DMS53 treated with DMSO at 0.1 percent for 48 hours (cell line): ENCODE measurements around the gene NDUFS2.
A peak's percentile ranks its signal among the peaks of the same experiment; 100 is the strongest.

Experiments used
- DNase-seq: peaks from one replicate; lab custom pipeline; 2025; ENCODE audit not compliant: unreplicated experiment; lab: John Stamatoyannopoulos, UW

The NDUFS2 gene

GRCh38 chr1:161172349-161172748, 29.8 kb upstream of the NDUFS2 start:
- DNase-seq = no peak

GRCh38 chr1:161172776-161173376, 29.3 kb upstream of the NDUFS2 start:
- DNase-seq = no peak

- no peak for DNase-seq
Measured at GRCh38 chr1:161173711-161174110, 28.5 kb upstream of the NDUFS2 start.

GRCh38 chr1:161174911-161175310, 27.3 kb upstream of the NDUFS2 start:
- no peak for DNase-seq

- DNase-seq = no peak
Measured at GRCh38 chr1:161175771-161176453, 26.3 kb upstream of the NDUFS2 start.

GRCh38 chr1:161176468-161177111, 25.6 kb upstream of the NDUFS2 start:
- DNase-seq = no peak

- DNase-seq = peak; percentile 86
Measured at GRCh38 chr1:161177112-161177935, 24.8 kb upstream of the NDUFS2 start, which contains the start of gene B4GALT3. TSS of gene B4GALT3 (minus strand) at chr1:161177507. CDS start at chr1:161176060, 1,447 bp downstream.

- no peak for DNase-seq
Measured at GRCh38 chr1:161177936-161178244, 24.3 kb upstream of the NDUFS2 start.

- no peak for DNase-seq
Measured at GRCh38 chr1:161179698-161180097, 22.5 kb upstream of the NDUFS2 start.

- DNase-seq = no peak
Measured at GRCh38 chr1:161180639-161181038, 21.5 kb upstream of the NDUFS2 start.

GRCh38 chr1:161182214-161182613, 20.0 kb upstream of the NDUFS2 start:
- no peak for DNase-seq

- no peak for DNase-seq
Measured at GRCh38 chr1:161185282-161185682, 16.9 kb upstream of the NDUFS2 start.

- DNase-seq = no peak
Measured at GRCh38 chr1:161185732-161186311, 16.3 kb upstream of the NDUFS2 start.

GRCh38 chr1:161187311-161187710, 14.9 kb upstream of the NDUFS2 start:
- DNase-seq = no peak

GRCh38 chr1:161188381-161188780, 13.8 kb upstream of the NDUFS2 start:
- no peak for DNase-seq

- DNase-seq = no peak
Measured at GRCh38 chr1:161189036-161189435, 13.1 kb upstream of the NDUFS2 start.

- no peak for DNase-seq
Measured at GRCh38 chr1:161190962-161191521, 11.1 kb upstream of the NDUFS2 start.

GRCh38 chr1:161191971-161192370, 10.2 kb upstream of the NDUFS2 start:
- DNase-seq = no peak

GRCh38 chr1:161192476-161193465, 9.4 kb upstream of the NDUFS2 start:
- peak; percentile 65 for DNase-seq
